GM19193 (cell line): ENCODE data around the gene DYSF.

Experiments
- POLR2A ChIP-seq: IDR thresholded peaks from 4 replicates; pipeline ENCODE4 v1.6.1; 2011; ENCODE audit not compliant: insufficient read depth, insufficient read length; ENCODE audit errors: extremely low read depth

DYSF gene

DNA sequence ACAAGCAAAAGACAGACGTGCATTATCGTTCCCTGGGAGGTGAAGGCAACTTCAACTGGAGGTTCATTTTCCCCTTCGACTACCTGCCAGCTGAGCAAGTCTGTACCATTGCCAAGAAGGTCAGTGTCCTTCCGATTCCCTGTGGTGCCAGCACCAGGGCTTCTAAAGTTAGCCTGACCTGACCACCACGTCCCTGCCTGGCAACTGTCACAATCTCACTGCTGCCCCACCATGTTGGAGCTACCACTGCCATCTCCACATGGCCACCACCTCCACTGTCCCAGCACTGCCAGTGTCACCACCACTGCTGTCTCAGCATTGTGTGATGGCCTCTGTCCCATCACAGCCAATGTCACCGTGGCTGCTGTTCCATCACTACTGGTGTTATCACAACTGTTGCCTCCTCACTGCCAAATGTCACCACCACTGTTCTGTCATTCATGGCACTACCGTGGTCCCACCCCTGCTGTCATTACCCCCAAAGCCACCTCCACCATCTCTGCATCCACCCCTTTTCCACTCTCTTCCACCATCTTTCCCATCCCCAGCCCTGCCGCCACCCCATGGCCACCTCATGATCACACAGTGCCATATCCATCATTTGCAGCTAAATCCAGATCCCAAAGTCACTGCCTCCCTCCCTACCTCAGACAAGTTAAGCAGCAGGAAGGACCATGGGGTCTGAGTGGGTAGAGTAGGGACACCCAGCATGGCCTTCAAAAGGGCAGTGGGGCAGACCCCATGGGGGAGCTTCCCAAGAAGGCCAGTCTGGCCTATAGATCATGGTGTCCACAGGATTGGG, 216.5 kb downstream of the DYSF start:
- no peak for TF ChIP-seq POLR2A

DNA sequence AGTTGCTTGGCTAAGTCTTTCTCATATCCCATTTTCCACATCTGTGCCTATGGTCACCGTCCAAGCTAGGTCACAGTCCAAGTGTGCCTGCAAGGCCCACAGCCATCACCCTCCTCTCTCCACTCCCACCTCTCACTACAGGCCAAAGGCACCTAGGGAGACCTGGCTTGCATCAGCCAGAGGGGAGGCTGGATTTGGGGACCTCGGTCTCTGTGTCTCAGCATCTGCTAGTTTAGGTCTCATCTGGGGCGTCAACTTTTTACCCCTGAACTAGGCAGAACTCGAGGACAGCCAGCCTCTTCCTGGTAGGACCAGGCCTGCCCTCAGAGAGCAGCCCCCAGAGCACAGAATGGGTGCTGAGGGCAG, 217.1 kb downstream of the DYSF start:
- TF ChIP-seq POLR2A, result no peak

DNA sequence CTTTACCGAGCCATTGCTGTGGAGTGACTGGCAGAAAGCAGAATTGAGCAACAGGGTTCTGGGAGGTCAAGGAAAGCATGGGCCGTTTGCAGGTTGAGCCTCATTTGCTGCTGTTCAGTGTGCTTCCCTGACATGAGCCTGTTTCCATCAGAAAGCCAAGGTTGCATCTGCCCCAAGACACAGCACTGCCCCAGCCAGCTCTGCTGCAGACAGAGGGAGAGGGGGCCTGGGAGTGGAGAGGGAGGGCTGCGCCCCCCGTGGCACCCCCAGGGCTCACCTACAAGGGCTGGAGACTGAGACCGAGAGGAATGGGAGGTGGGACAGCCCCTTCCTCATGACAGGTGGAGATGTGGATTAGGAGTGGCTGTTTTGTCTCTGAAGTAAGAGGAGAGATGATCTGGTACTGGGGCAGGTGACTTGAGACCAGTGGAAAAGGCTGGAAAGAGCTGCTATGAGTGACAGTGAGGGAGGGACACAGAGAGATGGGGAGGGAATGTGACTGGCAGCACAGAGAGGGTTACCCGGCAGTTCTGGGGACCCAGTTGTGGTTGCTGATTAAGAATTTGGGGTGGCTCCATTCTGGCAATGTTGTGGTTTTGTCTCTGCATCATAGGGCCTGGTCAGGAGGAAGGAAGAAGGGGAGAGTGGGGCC, 218.0 kb downstream of the DYSF start:
- no peak for TF ChIP-seq POLR2A

DNA sequence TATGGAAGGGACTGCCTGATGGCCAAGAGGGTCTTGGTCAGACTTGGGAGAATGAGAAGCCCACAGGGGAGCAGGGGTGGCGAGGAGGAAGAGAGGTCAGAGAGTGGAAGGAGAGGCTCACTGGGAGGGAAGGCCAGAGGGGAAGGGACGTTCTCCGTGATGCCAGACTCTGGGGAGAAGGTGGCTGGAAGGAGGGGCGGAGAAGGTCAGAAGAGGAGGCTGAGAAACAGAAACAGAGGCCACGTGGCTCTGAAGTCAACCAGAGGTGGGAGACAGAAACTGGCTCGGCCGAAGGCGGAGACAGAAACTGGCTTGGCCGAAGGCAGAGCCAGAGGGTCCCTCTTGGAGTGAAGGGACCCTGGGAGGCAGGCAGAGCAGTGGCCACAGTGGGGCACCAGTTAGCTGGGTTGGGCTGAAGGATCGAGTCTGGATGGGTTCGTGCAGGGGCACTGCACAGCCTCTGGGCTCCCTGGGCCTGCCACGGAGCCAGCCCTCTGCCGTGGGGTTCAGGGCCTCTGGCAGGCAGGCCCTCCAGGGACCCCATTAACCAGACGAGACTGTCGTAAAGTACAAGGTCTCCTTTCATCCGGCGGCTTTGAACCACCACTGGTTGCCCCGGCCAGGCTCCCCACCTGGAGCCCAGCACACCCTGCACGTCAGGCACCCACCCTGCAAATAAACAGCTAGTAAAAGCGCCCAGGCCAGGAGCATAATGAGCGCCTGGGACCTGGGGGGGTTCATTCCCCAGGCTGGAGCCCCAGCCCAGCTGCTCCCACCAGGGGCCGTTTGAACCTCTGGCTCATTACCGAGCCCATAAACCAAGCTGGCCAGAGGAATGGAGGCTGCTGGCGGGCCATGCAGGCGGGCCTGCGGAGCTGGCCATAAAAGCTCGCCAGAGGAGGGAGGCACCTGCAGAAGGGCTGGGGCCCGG, 218.8 kb downstream of the DYSF start:
- no peak for TF ChIP-seq POLR2A

DNA sequence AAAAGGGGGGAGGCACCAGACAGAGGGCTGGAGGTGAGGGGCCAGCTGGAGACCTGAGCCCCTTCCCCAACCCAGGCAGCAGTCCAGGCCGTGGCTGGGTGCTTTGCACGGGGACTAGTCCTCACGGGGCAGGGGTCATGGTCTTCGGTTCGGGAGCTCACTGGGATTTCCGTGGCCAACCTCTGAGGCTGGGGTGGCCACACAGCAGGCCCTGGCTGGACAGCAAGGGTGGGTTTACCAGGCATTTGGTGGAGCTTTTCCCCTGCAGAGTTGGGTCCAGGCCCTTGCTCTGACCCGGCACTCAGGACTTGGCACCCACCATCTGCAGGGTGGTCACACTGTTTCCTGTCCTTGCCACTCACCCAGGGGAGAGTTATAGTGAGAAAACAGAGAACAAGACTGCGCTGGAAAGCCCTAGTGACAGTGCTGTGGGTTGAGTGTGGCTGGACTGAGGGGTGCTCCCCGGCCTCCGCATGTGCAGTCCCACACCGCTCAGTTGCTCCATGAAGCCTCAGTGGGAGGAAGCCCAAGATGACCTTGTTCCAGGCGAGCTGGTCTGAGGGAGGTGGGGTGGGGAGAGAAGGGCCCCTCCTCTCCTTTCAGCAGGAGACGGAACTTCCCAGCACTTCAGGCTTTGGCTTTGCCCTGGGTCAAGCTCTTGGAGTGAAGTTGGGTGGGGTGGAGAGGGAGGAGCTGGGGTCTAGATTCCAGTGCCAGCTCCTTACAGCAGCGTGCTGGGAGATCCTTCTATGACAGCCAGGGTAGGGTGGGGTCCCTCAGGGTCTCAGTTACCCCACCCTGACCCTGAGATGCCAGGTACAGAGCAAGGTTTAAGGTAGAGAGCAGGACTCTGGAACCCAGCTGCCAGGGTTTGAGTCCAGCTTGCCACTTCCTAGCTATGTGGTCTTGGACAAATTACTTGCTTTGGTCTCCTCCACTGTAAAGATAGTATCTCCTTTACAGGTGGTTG, 219.8 kb downstream of the DYSF start:
- TF ChIP-seq POLR2A, result no peak

DNA sequence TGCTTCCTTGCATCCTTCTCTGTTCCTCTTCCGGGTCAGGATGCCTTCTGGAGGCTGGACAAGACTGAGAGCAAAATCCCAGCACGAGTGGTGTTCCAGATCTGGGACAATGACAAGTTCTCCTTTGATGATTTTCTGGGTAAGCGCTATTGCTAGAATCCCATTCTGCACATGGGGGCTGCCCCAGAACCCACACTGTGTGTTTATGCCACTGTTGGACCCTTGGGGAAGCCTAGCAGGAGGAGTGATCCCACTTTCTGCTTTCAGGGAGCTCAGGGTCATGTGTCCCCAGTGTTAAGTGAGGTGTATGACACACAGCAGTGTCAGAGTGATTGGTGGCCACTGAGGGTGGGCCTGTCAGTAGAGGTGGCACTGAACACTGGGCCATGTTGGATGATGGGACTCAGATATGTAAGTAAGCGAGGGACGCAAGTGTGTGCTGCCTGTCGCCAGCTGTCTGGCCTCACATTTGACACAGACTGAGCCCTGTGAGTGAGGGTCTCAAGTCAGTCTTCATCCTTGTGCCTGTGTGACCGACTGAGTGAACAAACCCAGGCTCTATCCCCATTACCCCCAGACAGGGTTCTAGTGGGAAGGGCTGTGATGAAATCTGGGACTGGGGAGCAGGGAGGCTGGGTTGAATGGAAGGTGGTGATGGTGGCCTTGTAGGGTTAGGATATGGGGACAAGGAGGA, 220.9 kb downstream of the DYSF start:
- no peak for TF ChIP-seq POLR2A

DNA sequence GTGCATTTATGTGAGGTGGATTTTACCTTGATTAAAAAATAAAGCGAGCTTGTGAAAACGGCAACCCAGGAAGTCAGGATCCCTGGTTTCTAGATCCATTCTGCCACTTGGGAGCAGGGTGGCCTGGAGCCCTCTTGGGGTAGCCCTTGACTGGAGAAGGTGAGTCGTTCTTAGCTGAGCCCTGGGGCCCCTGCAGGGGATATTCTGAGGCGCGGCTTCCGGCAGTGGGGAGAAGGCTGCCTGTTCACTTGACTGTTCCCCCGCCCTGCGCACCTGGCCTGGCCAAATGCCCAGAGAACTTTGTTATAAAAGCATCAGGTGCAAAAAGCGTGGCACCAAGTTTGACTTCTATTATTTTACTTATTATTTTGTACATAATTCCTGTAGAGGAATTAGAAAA, 221.9 kb downstream of the DYSF start:
- no peak for TF ChIP-seq POLR2A

DNA sequence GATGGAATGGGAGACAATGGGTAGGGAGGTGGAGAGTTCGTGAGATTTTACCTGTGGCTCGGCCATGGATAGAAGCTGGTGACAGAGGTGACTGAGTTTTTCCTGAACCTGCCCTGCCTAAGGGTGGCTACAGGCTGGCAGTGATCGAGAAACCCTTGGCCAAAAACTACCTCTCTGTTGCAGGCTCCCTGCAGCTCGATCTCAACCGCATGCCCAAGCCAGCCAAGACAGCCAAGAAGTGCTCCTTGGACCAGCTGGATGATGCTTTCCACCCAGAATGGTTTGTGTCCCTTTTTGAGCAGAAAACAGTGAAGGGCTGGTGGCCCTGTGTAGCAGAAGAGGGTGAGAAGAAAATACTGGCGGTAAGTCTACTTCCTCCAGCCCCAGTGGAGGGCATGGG, 225.5 kb downstream of the DYSF start:
- no peak for TF ChIP-seq POLR2A

DNA sequence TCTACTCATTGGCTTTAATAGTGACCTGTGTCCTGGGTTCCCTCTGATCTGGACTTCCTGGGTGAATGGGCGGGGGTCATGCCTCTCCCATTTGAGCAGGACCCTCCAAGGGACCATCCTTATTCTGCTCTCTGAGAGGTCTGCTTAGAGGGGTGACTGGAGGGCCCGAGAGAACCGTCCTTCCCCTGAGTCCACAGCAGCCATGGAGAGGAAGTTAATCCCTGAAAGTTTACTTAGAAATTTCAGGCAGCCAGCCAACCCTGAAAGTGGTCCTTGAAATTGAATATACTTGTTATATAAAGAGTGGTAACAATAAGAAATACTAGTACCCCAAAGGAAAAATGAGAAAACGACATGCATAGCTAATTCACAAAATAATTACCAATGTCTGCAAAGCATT, 226.1 kb downstream of the DYSF start:
- no peak for TF ChIP-seq POLR2A

DNA sequence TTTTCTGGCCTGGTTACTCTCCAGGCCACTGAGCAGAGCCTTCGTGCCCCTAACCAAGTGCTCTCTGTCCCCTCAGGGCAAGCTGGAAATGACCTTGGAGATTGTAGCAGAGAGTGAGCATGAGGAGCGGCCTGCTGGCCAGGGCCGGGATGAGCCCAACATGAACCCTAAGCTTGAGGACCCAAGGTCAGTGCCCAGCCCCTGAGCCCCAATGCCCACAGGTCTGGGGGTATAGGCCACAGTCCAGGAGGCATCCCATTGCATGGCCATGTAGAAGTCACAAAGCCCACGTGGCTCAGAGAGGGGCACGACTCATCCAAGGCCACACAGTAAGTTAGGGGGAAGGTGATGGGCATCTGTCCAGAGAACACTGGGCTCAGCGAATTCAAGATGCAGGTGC, 227.6 kb downstream of the DYSF start:
- no peak for TF ChIP-seq POLR2A

DNA sequence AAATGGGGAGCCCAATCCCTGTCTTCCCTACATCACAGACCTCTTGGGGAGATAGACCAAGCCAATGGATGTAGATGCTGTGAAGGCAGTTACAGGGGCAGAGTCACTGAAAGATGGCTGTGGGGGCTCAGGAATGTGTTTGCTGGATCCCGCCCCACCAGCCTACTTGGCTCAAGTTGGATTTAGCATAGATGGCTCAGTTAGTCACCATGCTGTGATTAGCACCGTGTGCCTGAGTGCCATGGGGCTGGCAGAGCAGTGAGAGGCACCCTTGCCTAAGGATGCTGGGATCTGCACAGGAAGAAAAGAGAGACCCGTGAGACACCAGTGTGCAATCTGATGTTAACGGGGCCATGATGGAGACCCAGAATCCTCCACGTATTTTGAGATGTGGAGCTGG, 228.3 kb downstream of the DYSF start:
- no peak for TF ChIP-seq POLR2A

DNA sequence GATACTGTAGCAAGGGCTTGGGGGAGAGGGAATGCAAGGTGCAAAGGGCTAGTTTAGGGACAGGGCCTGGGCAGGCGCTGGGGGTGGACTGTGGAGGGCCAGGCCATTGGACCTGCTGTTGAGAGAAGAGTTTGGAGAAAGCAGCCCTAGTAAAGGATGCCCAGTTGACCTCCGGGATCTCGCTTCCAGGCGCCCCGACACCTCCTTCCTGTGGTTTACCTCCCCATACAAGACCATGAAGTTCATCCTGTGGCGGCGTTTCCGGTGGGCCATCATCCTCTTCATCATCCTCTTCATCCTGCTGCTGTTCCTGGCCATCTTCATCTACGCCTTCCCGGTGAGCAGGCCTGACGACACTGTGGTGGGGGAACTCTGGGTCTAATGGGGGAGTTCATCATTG, 229.0 kb downstream of the DYSF start:
- TF ChIP-seq POLR2A, result no peak

DNA sequence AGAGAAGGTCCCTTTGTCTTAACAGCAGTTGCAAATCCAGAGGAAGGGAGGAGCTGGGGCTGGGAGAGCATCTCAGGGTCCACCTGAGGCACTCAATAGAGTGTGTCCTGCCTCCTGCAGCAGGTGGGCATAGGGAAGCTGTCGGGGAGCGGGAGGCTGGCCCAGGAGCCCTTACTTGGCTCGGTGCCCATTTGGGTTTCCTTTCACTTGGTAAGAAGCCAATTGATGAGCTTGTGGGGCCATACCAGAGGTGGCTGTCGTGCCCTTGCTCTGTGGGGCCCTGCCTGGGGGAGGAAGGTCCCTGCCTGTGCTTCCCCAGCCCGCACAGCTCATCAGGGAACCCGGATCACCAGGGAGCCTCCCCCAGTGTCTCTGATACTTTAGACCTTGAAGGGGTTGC, 229.7 kb downstream of the DYSF start:
- no peak for TF ChIP-seq POLR2A

DNA sequence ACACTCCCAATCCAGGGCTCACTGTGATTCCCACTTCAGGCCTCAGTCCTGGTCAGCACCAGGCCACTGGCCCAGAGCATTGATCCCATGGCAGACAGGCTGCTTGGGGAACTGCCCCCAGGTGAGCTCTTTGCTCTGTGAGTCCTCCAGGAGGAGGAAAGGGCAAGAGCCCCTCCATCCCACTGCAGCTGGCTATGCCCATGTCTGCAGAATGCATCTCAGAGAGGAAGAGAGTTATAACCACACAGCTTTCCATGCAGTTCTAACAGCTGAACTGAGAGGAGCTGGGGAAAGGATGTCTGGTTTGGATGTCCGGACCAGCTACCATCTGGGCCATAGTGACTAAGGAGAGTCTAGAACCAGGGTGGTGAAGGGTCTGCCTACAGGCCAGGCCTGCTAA, 230.3 kb downstream of the DYSF start:
- TF ChIP-seq POLR2A, result no peak

DNA sequence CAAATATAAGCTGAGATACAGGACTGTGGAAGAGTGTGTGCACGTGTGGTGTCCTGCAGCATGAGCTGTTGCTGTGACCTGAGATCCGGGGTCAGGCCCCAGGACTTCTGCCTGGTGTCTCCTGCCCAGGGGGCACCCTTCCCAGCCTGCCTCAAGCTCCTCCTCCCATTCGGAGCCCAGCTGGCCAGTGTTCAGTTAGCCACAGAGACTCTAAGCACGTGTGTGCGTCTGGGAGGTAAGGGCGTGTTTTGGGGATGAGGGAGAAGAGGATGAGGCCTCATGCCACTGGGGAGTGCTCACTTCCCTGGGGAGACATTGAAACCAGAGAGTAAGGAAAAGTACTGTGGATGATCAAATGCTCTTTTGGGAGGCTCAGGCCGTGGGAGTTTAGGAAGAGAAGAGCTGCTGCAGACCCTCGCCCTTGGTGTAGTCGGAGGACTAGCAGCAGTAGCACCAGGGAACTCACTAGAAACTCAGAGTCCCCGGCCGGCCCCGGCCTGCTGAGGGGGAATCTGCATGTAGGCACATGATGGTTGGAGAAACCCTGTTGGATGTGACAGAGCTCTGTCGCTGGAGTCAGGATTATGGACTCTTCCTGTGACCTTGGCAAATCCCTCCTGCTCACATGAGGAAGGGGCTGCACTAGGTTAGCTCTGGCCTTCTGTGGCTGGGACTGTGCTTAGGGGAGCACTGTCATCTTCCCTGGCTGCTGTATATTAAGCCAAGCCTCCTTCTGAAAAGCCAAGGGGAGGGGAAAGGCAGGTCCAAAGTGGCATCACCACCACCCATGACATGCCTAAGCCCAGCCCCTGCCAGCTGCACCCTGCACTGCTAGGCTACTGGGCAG, 231.1 kb downstream of the DYSF start:
- TF ChIP-seq POLR2A, result no peak
